ENCODE data around the gene NPC1L1.

DNA sequence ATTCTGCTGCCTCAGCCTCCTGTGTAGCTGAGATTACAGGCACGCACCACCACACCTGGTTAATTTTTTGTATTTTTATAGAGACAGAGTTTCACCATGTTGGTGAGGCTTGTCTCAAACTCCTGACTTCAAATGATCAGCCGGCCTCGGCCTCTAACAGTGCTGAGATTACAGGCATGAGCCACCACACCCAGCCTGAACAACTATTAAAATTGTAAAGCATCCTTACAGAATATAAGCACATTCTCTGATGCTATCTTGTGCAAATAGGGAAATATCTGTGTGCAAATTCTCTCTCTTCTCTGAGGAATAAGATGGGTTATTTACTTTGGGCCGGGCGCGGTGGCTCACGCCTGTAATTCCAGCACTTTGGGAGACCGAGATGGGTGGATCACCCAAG is 63.2 kb downstream of the NPC1L1 start:
- TF ChIP-seq FOXJ3 (CRISPR knock-in tag; IDR thresholded peaks at IDR 0.05; ENCODE audit: borderline replicate concordance) (no peak), JUN (CRISPR knock-in tag; IDR thresholded peaks at IDR 0.05) (no peak)
- TF ChIP-seq, protein P1, sequence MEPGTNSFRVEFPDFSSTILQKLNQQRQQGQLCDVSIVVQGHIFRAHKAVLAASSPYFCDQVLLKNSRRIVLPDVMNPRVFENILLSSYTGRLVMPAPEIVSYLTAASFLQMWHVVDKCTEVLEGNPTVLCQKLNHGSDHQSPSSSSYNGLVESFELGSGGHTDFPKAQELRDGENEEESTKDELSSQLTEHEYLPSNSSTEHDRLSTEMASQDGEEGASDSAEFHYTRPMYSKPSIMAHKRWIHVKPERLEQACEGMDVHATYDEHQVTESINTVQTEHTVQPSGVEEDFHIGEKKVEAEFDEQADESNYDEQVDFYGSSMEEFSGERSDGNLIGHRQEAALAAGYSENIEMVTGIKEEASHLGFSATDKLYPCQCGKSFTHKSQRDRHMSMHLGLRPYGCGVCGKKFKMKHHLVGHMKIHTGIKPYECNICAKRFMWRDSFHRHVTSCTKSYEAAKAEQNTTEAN (CRISPR knock-in tag; IDR thresholded peaks at IDR 0.05), result no peak
- TF ChIP-seq, protein P2, sequence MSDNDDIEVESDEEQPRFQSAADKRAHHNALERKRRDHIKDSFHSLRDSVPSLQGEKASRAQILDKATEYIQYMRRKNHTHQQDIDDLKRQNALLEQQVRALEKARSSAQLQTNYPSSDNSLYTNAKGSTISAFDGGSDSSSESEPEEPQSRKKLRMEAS (CRISPR knock-in tag; IDR thresholded peaks at IDR 0.05), result no peak
- TF ChIP-seq, protein P3, sequence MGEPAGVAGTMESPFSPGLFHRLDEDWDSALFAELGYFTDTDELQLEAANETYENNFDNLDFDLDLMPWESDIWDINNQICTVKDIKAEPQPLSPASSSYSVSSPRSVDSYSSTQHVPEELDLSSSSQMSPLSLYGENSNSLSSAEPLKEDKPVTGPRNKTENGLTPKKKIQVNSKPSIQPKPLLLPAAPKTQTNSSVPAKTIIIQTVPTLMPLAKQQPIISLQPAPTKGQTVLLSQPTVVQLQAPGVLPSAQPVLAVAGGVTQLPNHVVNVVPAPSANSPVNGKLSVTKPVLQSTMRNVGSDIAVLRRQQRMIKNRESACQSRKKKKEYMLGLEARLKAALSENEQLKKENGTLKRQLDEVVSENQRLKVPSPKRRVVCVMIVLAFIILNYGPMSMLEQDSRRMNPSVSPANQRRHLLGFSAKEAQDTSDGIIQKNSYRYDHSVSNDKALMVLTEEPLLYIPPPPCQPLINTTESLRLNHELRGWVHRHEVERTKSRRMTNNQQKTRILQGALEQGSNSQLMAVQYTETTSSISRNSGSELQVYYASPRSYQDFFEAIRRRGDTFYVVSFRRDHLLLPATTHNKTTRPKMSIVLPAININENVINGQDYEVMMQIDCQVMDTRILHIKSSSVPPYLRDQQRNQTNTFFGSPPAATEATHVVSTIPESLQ (CRISPR knock-in tag; IDR thresholded peaks at IDR 0.05), result no peak
- TF ChIP-seq, protein P4, sequence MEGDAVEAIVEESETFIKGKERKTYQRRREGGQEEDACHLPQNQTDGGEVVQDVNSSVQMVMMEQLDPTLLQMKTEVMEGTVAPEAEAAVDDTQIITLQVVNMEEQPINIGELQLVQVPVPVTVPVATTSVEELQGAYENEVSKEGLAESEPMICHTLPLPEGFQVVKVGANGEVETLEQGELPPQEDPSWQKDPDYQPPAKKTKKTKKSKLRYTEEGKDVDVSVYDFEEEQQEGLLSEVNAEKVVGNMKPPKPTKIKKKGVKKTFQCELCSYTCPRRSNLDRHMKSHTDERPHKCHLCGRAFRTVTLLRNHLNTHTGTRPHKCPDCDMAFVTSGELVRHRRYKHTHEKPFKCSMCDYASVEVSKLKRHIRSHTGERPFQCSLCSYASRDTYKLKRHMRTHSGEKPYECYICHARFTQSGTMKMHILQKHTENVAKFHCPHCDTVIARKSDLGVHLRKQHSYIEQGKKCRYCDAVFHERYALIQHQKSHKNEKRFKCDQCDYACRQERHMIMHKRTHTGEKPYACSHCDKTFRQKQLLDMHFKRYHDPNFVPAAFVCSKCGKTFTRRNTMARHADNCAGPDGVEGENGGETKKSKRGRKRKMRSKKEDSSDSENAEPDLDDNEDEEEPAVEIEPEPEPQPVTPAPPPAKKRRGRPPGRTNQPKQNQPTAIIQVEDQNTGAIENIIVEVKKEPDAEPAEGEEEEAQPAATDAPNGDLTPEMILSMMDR (IDR thresholded peaks at IDR 0.05), result no peak
